SHP77 (cell line): Measurements from ENCODE around the gene TMEM204.

ENCODE experiments used
- DNase-seq, 2 experiments: peaks; one replicate each; lab custom pipeline; 2025; lab: John Stamatoyannopoulos, UW

TMEM204 gene

GRCh38 chr16:1557576-1557975 is 24.1 kb downstream of the TMEM204 start:
- DNase-seq, result no peak

GRCh38 chr16:1559446-1559975 is 26.0 kb downstream of the TMEM204 start:
- no peak for DNase-seq

- DNase-seq, result no peak
Measured at GRCh38 chr16:1560153-1560552, 26.7 kb downstream of the TMEM204 start.

GRCh38 chr16:1560866-1561265 is 27.4 kb downstream of the TMEM204 start:
- DNase-seq, result no peak

GRCh38 chr16:1561266-1561665 is 27.8 kb downstream of the TMEM204 start:
- no peak for DNase-seq

- no peak for DNase-seq
Measured at GRCh38 chr16:1561836-1562235, 28.4 kb downstream of the TMEM204 start.

GRCh38 chr16:1563786-1564185 is 30.3 kb downstream of the TMEM204 start:
- DNase-seq, result no peak

GRCh38 chr16:1564325-1564724 is 30.9 kb downstream of the TMEM204 start:
- no peak for DNase-seq

GRCh38 chr16:1565083-1565805 is 31.8 kb downstream of the TMEM204 start:
- DNase-seq, result no peak

- no peak for DNase-seq
Measured at GRCh38 chr16:1567988-1568387, 34.5 kb downstream of the TMEM204 start.

- DNase-seq, result no peak
Measured at GRCh38 chr16:1571012-1571671, 37.7 kb downstream of the TMEM204 start.

GRCh38 chr16:1572673-1573072 is 39.2 kb downstream of the TMEM204 start:
- no peak for DNase-seq

GRCh38 chr16:1573301-1573700 is 39.8 kb downstream of the TMEM204 start:
- DNase-seq, result no peak

GRCh38 chr16:1575578-1575977 is 42.1 kb downstream of the TMEM204 start:
- DNase-seq, result no peak

GRCh38 chr16:1579214-1579613 is 45.7 kb downstream of the TMEM204 start:
- DNase-seq, result no peak

- DNase-seq, result no peak
Measured at GRCh38 chr16:1580256-1580655, 46.8 kb downstream of the TMEM204 start.

GRCh38 chr16:1580956-1581355 is 47.5 kb downstream of the TMEM204 start:
- peak; percentile 20 to 40 for DNase-seq

- no peak for DNase-seq
Measured at GRCh38 chr16:1581804-1582203, 48.3 kb downstream of the TMEM204 start.

- no peak for DNase-seq
Measured at GRCh38 chr16:1583180-1583579, 49.7 kb downstream of the TMEM204 start.

GRCh38 chr16:1584926-1585484 is 51.5 kb downstream of the TMEM204 start:
- DNase-seq, result no peak

- DNase-seq, result no peak
Measured at GRCh38 chr16:1590366-1590765, 56.9 kb downstream of the TMEM204 start.

- no peak for DNase-seq
Measured at GRCh38 chr16:1590930-1591705, 57.7 kb downstream of the TMEM204 start.
